Neural cell (in vitro differentiated cells): ENCODE data around the gene HRAS. TPM values are rescaled to one million over a fixed set of nuclear protein-coding genes. Genes with fewer than 3 reads are reported as not detected.

Source experiments
- H2AFZ ChIP-seq: fragments of 200-600, 300-800 bp; sonication (generic), shearing (Covaris generic); 2 replicates; pipeline ENCODE4 v1.6.0; 2014; ENCODE audit warnings: low read depth, mild to moderate bottlenecking, antibody characterized with exemption, low read length, moderate library complexity
- H3F3A ChIP-seq: fragments of 200-600 bp; shearing (Covaris generic); 2 replicates; pipeline ENCODE4 v1.6.1; 2016; ENCODE audit warnings: mild to moderate bottlenecking, moderate library complexity, mixed read lengths, antibody characterized with exemption, low read length; ENCODE audit not compliant: insufficient read depth, poor library complexity, severe bottlenecking
- H3K27ac ChIP-seq: fragments of 200-600, 300-800 bp; sonication (generic), shearing (Covaris generic); 2 replicates; pipeline ENCODE4 v1.5.1; 2014; ENCODE audit warnings: mild to moderate bottlenecking, low read length, moderate library complexity
- H3K27me3 ChIP-seq: fragments of 300-800, 200-600 bp; sonication (generic), shearing (Covaris generic); 2 replicates; pipeline ENCODE4 v1.6.0; 2014; ENCODE audit warnings: mild to moderate bottlenecking, low read depth, low read length, moderate library complexity; ENCODE audit not compliant: insufficient read depth
- H3K36me3 ChIP-seq: fragments of 300-800, 200-600 bp; sonication (generic), shearing (Covaris generic); 2 replicates; pipeline ENCODE4 v1.5.1; 2014; ENCODE audit warnings: mild to moderate bottlenecking, antibody characterized with exemption, low read length, moderate library complexity; ENCODE audit not compliant: insufficient read depth
- H3K4me2 ChIP-seq: fragments of 300-800, 200-600 bp; sonication (generic), shearing (Covaris generic); 2 replicates; pipeline ENCODE4 v1.6.0; 2014; ENCODE audit warnings: mild to moderate bottlenecking, low read length
- H3K4me3 ChIP-seq: fragments of 300-800, 200-600 bp; sonication (generic), shearing (Covaris generic); 2 replicates; pipeline ENCODE4 v1.5.1; 2014; ENCODE audit warnings: mild to moderate bottlenecking, low read length, moderate library complexity
- H3K79me2 ChIP-seq: fragments of 200-600 bp; shearing (Covaris generic); replicated peaks from 2 replicates; pipeline ENCODE4 v1.6.0; 2014; ENCODE audit warnings: mild to moderate bottlenecking, low read length, moderate library complexity; ENCODE audit not compliant: insufficient read depth
- H3K9ac ChIP-seq: fragments of 300-800, 200-600 bp; sonication (generic), shearing (Covaris generic); 2 replicates; pipeline ENCODE4 v1.6.1; 2016; ENCODE audit warnings: mild to moderate bottlenecking, low read length, mixed read lengths
- H3K9me2 ChIP-seq: fragments of 200-600 bp; shearing (Covaris generic); 2 replicates; pipeline ENCODE4 v1.6.1; 2016; ENCODE audit warnings: mild to moderate bottlenecking, low read length, mixed read lengths; ENCODE audit not compliant: insufficient read depth
- H3K9me3 ChIP-seq: fragments of 200-600, 300-800 bp; sonication (generic), shearing (Covaris generic); 2 replicates; pipeline ENCODE4 v1.6.1; 2016; ENCODE audit warnings: mild to moderate bottlenecking, mixed run types, low read length, moderate library complexity, mixed read lengths
- H4K20me1 ChIP-seq: fragments of 200-600 bp; shearing (Covaris generic); 2 replicates; pipeline ENCODE4 v1.6.1; 2016; ENCODE audit warnings: mild to moderate bottlenecking, mixed run types; ENCODE audit not compliant: insufficient read depth
- EP300 ChIP-seq: fragments of 450-650 bp; conservative IDR thresholded peaks from 2 replicates; pipeline ENCODE4 v1.6.1; 2014; ENCODE audit warnings: antibody characterized with exemption, mild to moderate bottlenecking, moderate library complexity; ENCODE audit not compliant: poor library complexity, severe bottlenecking
- EZH2 ChIP-seq: fragments of 200-600, 300-800 bp; shearing (Covaris generic), sonication (generic); IDR thresholded peaks from 2 replicates; pipeline ENCODE4 v1.6.1; 2014; ENCODE audit warnings: antibody characterized with exemption, low read length, borderline replicate concordance, mild to moderate bottlenecking; ENCODE audit not compliant: insufficient read depth, poor library complexity, severe bottlenecking
- MXI1 ChIP-seq: fragments of 450-650 bp; conservative IDR thresholded peaks from 2 replicates; pipeline ENCODE4 v1.6.1; 2014; ENCODE audit warnings: antibody characterized with exemption, mild to moderate bottlenecking; ENCODE audit not compliant: poor library complexity, severe bottlenecking
- POLR2AphosphoS5 ChIP-seq: IDR thresholded peaks from 2 replicates; pipeline ENCODE4 v1.6.1; 2012
- RAD21 ChIP-seq: fragments of 450-650 bp; conservative IDR thresholded peaks from 2 replicates; pipeline ENCODE4 v1.6.1; 2014; ENCODE audit warnings: antibody characterized with exemption, mild to moderate bottlenecking, moderate library complexity
- SMC3 ChIP-seq: fragments of 450-650 bp; conservative IDR thresholded peaks from 2 replicates; pipeline ENCODE4 v1.6.1; 2014; ENCODE audit warnings: antibody characterized with exemption, mild to moderate bottlenecking, moderate library complexity; ENCODE audit not compliant: poor library complexity
- TAF1 ChIP-seq: IDR thresholded peaks from 2 replicates; pipeline ENCODE4 v1.6.1; 2012; ENCODE audit warnings: low read depth
- polyA plus RNA-seq: library from polyadenylated mRNA; depleted of rRNA; stranded (reverse); fragments of >200 nt; gene quantifications from 2 replicates; pipeline ENCODE4 v1.2.3, GENCODE V29; 2014
- TF ChIP-seq, protein P1 (sequence below): fragments of 450-650 bp; IDR thresholded peaks from 2 replicates; pipeline ENCODE4 v1.5.1; 2014; ENCODE audit warnings: antibody characterized with exemption, mild to moderate bottlenecking, moderate library complexity; ENCODE audit not compliant: poor library complexity, severe bottlenecking
- TF ChIP-seq, protein P2 (sequence below): IDR thresholded peaks from 2 replicates; pipeline ENCODE4 v1.6.1; 2012; ENCODE audit warnings: borderline replicate concordance

The HRAS gene
- polyA plus RNA-seq, 1 donor from 2014 or later = 120 TPM

DNA sequence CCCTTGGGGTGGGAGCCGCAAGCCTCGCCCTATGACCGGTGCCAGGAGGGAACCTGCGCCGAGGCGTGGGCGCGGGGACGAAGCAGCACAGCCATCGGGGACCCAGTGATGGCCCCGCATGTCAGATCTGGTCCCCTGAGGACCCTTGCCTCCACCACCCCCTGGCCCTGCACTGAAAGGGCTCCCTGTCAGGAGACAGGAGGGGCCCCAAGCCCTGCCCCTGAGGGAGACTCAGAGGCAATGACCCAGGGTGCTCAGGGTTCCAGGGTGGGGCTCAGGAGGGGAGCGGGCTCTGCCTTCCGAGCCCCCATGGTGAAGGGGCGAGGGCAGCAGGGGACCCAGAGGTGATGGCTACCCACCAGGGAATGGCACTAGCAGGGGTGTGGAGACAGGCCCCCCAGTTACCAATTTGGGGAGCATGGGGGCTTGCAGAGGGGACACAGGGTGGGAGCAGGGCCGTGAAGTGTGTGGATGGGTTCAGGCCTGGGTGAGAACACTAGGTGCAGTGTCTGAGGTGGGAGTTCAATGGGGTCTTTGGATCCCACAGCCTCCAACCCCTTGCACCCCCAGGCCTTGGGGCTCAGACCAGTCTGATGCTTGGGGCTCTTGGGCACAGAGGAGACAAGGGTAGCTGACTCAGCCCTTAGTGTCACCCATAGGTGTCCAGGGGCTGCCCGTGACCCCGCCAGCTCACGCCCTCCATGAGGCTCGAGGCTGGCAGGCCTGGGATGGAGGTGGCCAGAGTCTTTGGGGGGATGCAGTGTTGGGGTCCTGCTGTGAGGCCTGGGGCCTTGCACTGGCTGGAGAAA is 2.5 kb upstream of the HRAS start (continued):
- TF ChIP-seq, protein P1, sequence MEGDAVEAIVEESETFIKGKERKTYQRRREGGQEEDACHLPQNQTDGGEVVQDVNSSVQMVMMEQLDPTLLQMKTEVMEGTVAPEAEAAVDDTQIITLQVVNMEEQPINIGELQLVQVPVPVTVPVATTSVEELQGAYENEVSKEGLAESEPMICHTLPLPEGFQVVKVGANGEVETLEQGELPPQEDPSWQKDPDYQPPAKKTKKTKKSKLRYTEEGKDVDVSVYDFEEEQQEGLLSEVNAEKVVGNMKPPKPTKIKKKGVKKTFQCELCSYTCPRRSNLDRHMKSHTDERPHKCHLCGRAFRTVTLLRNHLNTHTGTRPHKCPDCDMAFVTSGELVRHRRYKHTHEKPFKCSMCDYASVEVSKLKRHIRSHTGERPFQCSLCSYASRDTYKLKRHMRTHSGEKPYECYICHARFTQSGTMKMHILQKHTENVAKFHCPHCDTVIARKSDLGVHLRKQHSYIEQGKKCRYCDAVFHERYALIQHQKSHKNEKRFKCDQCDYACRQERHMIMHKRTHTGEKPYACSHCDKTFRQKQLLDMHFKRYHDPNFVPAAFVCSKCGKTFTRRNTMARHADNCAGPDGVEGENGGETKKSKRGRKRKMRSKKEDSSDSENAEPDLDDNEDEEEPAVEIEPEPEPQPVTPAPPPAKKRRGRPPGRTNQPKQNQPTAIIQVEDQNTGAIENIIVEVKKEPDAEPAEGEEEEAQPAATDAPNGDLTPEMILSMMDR = no peak
- TF ChIP-seq TAF1 (no peak), MXI1 (no peak), EP300 (no peak)

DNA sequence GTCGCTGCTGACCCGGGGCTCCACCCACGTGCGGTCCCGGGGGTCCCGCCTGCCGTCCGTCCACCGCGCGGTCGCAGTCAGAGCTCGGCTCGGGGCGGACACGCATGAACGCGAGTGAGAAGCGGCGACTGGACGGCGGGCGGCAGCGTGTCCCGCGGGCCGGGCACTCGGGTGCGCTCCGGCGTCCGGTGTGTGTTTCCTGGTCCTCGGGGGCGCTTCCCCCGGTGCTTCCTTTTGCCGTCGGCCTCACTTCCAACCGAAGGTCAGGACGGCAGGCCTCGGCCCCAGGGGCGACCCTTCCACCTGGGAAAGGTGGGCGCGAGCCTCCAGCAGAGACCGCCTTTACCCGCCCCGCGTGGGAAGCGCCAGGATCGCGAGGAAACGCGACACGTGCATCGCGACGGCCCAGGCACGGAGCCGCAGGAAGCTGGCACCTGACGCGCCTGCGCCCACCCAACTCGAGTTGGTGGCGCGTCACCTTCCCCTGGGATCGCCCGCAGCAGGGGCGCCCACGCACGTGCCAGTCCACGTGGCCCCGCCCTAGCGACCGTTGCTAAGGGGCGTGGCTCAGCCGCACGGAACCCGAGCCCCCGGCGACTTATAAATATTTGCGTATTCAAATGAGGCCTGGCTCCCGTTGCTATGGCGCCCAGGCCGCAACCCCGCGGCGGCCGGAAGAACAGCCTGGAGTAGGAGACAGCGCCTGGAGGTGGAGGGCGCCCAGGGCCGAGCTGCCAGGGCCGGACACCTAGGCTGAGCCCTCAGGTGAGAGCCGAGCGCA is 1.7 kb upstream of the HRAS start, which contains the start of gene LRRC56:
Gene LRRC56, plus strand, starts transcription at position 687 of the 781 bp plus-strand sequence. CDS start 3,158 bp downstream, outside the sequence.
- Histone ChIP-seq H3K9ac (peak within 1 kb of the TSS; percentile 29), H3K4me2 (no peak within 1 kb of the TSS), H3K4me3 (peak within 1 kb of the TSS; percentile 76), H2AFZ (no peak within 1 kb of the TSS), H3K9me3 (no peaks in the 10 kb centered on the region), H3K79me2 (peaks cover 8% of the 10 kb centered on the region), H3K9me2 (no peaks in the 10 kb centered on the region), H3K27ac (no peak within 1 kb of the TSS), H3K27me3 (no peaks in the 10 kb centered on the region), H3K36me3 (no peaks in the 10 kb centered on the region), H3F3A (no peaks in the 10 kb centered on the region), H4K20me1 (no peaks in the 10 kb centered on the region)
- TF ChIP-seq, protein P1 = no peak
- TF ChIP-seq MXI1 = peak; percentile 34

DNA sequence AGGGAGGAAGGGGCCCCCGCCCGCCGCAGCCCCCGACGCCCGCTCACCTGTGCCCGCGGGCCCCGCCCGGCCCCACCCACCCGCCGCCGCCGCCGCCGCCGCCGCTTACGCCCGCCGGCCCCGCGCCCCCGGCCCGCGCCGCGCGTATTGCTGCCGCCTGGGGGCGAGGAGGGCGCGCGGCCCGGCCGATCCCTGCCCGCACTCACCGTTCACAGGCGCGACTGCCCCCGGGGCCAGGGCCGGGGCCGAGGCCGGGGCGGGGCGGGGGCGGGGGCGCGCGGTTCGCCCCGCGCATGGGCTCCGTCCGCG is 212 bp downstream of the HRAS start:
- Histone ChIP-seq H3K4me2 (no peak overlapping the region), H4K20me1 (no peaks in the 10 kb centered on the region), H3K27me3 (no peaks in the 10 kb centered on the region), H3K4me3 (peak overlapping the region; percentile 92), H3K9me3 (no peaks in the 10 kb centered on the region), H3K36me3 (no peaks in the 10 kb centered on the region), H2AFZ (no peak overlapping the region), H3K9ac (peak overlapping the region; percentile 82), H3K79me2 (peaks cover 8% of the 10 kb centered on the region), H3F3A (no peaks in the 10 kb centered on the region), H3K27ac (no peak overlapping the region), H3K9me2 (no peaks in the 10 kb centered on the region)
- no peak for TF ChIP-seq RAD21
- TF ChIP-seq TAF1 = no peak
- no peak for TF ChIP-seq SMC3
- TF ChIP-seq MXI1 = no peak
- TF ChIP-seq EZH2 = no peak
- TF ChIP-seq POLR2AphosphoS5 = no peak
- TF ChIP-seq, protein P2, sequence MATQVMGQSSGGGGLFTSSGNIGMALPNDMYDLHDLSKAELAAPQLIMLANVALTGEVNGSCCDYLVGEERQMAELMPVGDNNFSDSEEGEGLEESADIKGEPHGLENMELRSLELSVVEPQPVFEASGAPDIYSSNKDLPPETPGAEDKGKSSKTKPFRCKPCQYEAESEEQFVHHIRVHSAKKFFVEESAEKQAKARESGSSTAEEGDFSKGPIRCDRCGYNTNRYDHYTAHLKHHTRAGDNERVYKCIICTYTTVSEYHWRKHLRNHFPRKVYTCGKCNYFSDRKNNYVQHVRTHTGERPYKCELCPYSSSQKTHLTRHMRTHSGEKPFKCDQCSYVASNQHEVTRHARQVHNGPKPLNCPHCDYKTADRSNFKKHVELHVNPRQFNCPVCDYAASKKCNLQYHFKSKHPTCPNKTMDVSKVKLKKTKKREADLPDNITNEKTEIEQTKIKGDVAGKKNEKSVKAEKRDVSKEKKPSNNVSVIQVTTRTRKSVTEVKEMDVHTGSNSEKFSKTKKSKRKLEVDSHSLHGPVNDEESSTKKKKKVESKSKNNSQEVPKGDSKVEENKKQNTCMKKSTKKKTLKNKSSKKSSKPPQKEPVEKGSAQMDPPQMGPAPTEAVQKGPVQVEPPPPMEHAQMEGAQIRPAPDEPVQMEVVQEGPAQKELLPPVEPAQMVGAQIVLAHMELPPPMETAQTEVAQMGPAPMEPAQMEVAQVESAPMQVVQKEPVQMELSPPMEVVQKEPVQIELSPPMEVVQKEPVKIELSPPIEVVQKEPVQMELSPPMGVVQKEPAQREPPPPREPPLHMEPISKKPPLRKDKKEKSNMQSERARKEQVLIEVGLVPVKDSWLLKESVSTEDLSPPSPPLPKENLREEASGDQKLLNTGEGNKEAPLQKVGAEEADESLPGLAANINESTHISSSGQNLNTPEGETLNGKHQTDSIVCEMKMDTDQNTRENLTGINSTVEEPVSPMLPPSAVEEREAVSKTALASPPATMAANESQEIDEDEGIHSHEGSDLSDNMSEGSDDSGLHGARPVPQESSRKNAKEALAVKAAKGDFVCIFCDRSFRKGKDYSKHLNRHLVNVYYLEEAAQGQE = no peak
- TF ChIP-seq, protein P1 = no peak
- no peak for TF ChIP-seq EP300
